SU-DHL-6 (cell line): ENCODE results near the gene KLHL30.

ENCODE experiments used
- H2AFZ ChIP-seq: fragments of 200-600 bp; sonication (generic); 2 replicates; pipeline ENCODE4 v1.6.1; 2014; ENCODE audit warnings: low read depth, mild to moderate bottlenecking, moderate library complexity, mixed read lengths, antibody characterized with exemption, low read length; ENCODE audit not compliant: severe bottlenecking
- H3F3A ChIP-seq: fragments of 200-600 bp; shearing (Covaris generic); 2 replicates; pipeline ENCODE4 v1.6.0; 2016; ENCODE audit warnings: antibody characterized with exemption, mild to moderate bottlenecking; ENCODE audit not compliant: insufficient read depth
- H3K27ac ChIP-seq: fragments of 200-600 bp; sonication (generic); 2 replicates; pipeline ENCODE4 v1.5.1; 2016; ENCODE audit warnings: low read depth, mild to moderate bottlenecking, low read length, moderate library complexity, mixed read lengths
- H3K27me3 ChIP-seq: fragments of 200-600 bp; sonication (generic), shearing (Covaris generic); 2 replicates; pipeline ENCODE4 v1.6.0; 2014; ENCODE audit warnings: mild to moderate bottlenecking, low read length
- H3K36me3 ChIP-seq: fragments of 200-600 bp; sonication (generic); 2 replicates; pipeline ENCODE4 v1.6.1; 2014; ENCODE audit warnings: mild to moderate bottlenecking, low read length, mixed read lengths
- H3K4me2 ChIP-seq: fragments of 300-600, 200-600 bp; shearing (Covaris generic), sonication (generic); 2 replicates; pipeline ENCODE4 v1.6.0; 2014; ENCODE audit warnings: low read length, low read depth, mild to moderate bottlenecking; ENCODE audit not compliant: poor library complexity, severe bottlenecking
- H3K4me3 ChIP-seq: fragments of 200-600 bp; sonication (generic); 2 replicates; pipeline ENCODE4 v1.5.1; 2014; ENCODE audit warnings: antibody characterized with exemption, low read length, mild to moderate bottlenecking, mixed read lengths; ENCODE audit not compliant: insufficient read depth, poor library complexity, severe bottlenecking
- H3K79me2 ChIP-seq: fragments of 200-600 bp; sonication (generic); 2 replicates; pipeline ENCODE4 v1.6.1; 2014; ENCODE audit warnings: mild to moderate bottlenecking, low read length, moderate library complexity; ENCODE audit not compliant: insufficient read depth
- H3K9ac ChIP-seq: fragments of 200-600 bp; sonication (generic); 2 replicates; pipeline ENCODE4 v1.7.0; 2014; ENCODE audit warnings: mild to moderate bottlenecking, low read length
- H3K9me2 ChIP-seq: fragments of 200-600 bp; sonication (generic); replicated peaks from 2 replicates; pipeline ENCODE4 v1.6.1; 2014; ENCODE audit warnings: low read length; ENCODE audit not compliant: insufficient read depth
- H3K9me3 ChIP-seq: fragments of 200-600 bp; sonication (generic); 2 replicates; pipeline ENCODE4 v1.6.1; 2014; ENCODE audit warnings: low read length, mixed read lengths; ENCODE audit not compliant: insufficient read depth
- H4K20me1 ChIP-seq: fragments of 200-600 bp; sonication (generic); 2 replicates; pipeline ENCODE4 v1.6.1; 2014; ENCODE audit warnings: low read depth, mild to moderate bottlenecking, antibody characterized with exemption, low read length, moderate library complexity, mixed read lengths
- CTCF ChIP-seq: fragments of 200-600 bp; sonication (generic); IDR thresholded peaks from one replicate; pipeline ENCODE4 v1.5.1; 2017; ENCODE audit warnings: antibody characterized with exemption, mild to moderate bottlenecking, low read length, moderate library complexity; ENCODE audit not compliant: insufficient read depth, poor library complexity, severe bottlenecking
- EZH2phosphoT487 ChIP-seq: fragments of 200-600 bp; sonication (generic), shearing (Covaris generic); conservative IDR thresholded peaks from 2 replicates; pipeline ENCODE4 v1.6.1; 2018; ENCODE audit warnings: mild to moderate bottlenecking, antibody characterized with exemption, low read length, moderate library complexity, mixed read lengths

Gene KLHL30

GRCh38 chr2:238137885-238138284 is 583 bp upstream of the KLHL30 start:
- H3K27me3 ChIP-seq: no peaks in the 10 kb centered on the region
- no peak overlapping the region for H3K4me3 ChIP-seq
- no peak overlapping the region for H3K4me2 ChIP-seq
- no peaks in the 10 kb centered on the region for H3K9me2 ChIP-seq
- H3K9me3 ChIP-seq: no peaks in the 10 kb centered on the region
- H4K20me1 ChIP-seq: no peaks in the 10 kb centered on the region
- no peaks in the 10 kb centered on the region for H3K79me2 ChIP-seq
- no peaks in the 10 kb centered on the region for H3F3A ChIP-seq
- no peaks in the 10 kb centered on the region for H3K36me3 ChIP-seq
- H3K27ac ChIP-seq: no peak overlapping the region
- H3K9ac ChIP-seq: no peak overlapping the region
- TF ChIP-seq EZH2phosphoT487 (no peak), CTCF (no peak)
- no peak overlapping the region for H2AFZ ChIP-seq

- H4K20me1 ChIP-seq: no peaks in the 10 kb centered on the region
- no peaks in the 10 kb centered on the region for H3K36me3 ChIP-seq
- no peak overlapping the region for H3K4me3 ChIP-seq
- no peaks in the 10 kb centered on the region for H3K9me2 ChIP-seq
- H2AFZ ChIP-seq: no peak overlapping the region
- TF ChIP-seq CTCF: peak; percentile 96
- no peak for TF ChIP-seq EZH2phosphoT487
- no peak overlapping the region for H3K27ac ChIP-seq
- no peak overlapping the region for H3K9ac ChIP-seq
- no peaks in the 10 kb centered on the region for H3K79me2 ChIP-seq
- H3K27me3 ChIP-seq: no peaks in the 10 kb centered on the region
- no peaks in the 10 kb centered on the region for H3F3A ChIP-seq
- no peaks in the 10 kb centered on the region for H3K9me3 ChIP-seq
- peak overlapping the region; percentile 1 for H3K4me2 ChIP-seq
Observed at GRCh38 chr2:238139196-238140039, 950 bp downstream of the KLHL30 start.

GRCh38 chr2:238140040-238140439 is 1.6 kb downstream of the KLHL30 start:
- Histone ChIP-seq H3K4me2 (no peak overlapping the region), H3K9me3 (no peaks in the 10 kb centered on the region), H3K27ac (no peak overlapping the region), H3K4me3 (no peak overlapping the region), H3K36me3 (no peaks in the 10 kb centered on the region), H3K9ac (no peak overlapping the region), H2AFZ (no peak overlapping the region), H3F3A (no peaks in the 10 kb centered on the region), H3K9me2 (no peaks in the 10 kb centered on the region), H4K20me1 (no peaks in the 10 kb centered on the region), H3K79me2 (no peaks in the 10 kb centered on the region), H3K27me3 (no peaks in the 10 kb centered on the region)
- no peak for TF ChIP-seq EZH2phosphoT487
- TF ChIP-seq CTCF: no peak
